HG03457 (cell line): ENCODE results near the gene ADAMTS14.

ENCODE experiments used
- ATAC-seq: cut with Tn5 transposase; IDR thresholded peaks from one replicate; pipeline ENCODE4 v1.9.1; 2021; ENCODE audit warnings: moderate number of reproducible peaks; ENCODE audit not compliant: unreplicated experiment

The ADAMTS14 gene

GRCh38 chr10:70723771-70724170, 51.5 kb downstream of the ADAMTS14 start:
- ATAC-seq = no peak

DNA sequence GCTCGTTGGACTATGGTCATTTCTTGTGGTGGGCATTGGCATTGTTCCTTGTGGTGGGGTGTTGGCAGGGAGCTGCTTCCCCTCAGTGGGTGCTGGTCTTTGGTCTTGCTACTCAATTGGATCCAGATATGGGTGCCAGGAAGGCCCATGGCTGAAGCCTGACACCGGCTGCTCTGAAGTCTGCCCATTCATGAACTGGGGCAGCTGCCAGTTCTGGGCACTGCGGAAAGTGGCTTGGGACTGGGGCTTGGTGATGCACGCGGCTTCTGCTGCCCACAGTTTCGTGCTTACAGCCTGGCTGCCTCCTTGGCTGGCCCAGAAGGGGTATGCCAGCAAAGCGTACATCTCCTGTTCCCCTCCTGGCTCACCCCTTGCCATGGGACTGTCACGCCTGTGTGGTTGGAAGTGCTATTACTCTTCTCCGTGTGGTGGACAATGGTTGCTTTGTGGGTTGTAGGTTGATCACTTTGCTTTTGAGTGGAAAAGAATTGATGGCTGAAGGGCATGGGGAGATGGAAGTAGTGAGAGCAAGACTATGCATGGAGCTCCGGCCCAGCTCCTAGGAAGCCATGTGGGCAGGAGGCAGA, 54.7 kb downstream of the ADAMTS14 start:
- no peak for ATAC-seq

- no peak for ATAC-seq
These were observed 56.0 kb downstream of the ADAMTS14 start for GRCh38 chr10:70728328-70728727.

- ATAC-seq = no peak
These were observed 57.6 kb downstream of the ADAMTS14 start for GRCh38 chr10:70729763-70730357.

DNA sequence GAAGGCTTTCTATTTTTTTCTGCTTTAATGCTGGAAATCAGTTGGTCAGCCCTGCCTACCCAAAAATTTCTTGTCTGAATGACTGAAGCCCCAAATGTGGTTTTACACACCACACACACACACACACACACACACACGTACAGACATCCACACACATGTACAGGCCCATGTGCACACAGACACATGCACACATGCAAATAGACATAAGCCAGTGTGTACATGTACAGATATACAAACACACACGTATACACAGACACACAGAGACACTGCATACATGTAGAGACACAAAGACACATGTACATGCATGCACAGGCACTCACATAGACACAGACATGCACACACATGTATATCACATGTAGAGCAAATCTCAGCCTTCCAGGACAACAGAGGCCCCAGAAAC, 58.6 kb downstream of the ADAMTS14 start:
- ATAC-seq = no peak

- no peak for ATAC-seq
These were observed 60.3 kb downstream of the ADAMTS14 start for GRCh38 chr10:70732569-70732968.

DNA sequence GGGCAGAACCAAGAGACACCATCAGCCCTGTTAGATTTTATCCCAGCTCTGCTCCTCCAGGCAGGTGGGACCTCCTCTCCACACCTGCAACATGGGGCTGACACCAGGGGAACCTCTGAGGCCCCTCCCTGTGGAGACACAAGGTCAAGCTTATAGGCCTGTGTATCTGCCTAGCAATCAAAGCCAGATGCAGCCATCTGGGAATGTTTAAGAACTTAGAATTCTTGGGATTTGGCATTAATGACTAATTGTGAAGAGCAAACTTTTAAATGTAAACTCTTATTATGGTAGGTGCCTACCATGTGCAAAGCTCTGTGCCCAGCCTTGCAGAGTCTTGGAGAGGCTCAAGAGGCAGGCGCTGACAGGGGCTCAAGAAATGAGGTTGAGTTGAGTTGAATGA, 60.7 kb downstream of the ADAMTS14 start:
- no peak for ATAC-seq

GRCh38 chr10:70735161-70735560, 62.9 kb downstream of the ADAMTS14 start:
- no peak for ATAC-seq

- no peak for ATAC-seq
These were observed 64.2 kb downstream of the ADAMTS14 start for GRCh38 chr10:70736525-70736924.

DNA sequence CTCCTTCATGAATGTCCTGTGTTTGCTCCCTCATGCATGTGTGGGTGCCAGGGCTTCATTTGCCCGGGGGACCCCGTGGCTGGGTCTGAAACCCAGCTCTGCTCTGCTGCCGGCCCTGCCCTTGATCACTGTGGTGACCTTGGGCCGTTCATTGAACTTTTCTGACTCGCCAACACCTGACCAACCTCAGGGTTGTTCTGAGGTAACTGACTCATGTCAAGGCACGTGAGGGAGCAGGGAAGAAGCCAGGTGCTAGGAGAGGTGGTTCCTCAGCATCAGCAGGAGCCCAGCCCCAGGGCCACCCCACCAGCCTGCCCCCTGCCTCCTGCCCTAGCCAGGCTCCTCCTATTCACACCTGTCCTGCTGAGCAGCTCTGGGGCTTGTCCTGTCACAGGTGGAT, 64.9 kb downstream of the ADAMTS14 start:
- no peak for ATAC-seq

DNA sequence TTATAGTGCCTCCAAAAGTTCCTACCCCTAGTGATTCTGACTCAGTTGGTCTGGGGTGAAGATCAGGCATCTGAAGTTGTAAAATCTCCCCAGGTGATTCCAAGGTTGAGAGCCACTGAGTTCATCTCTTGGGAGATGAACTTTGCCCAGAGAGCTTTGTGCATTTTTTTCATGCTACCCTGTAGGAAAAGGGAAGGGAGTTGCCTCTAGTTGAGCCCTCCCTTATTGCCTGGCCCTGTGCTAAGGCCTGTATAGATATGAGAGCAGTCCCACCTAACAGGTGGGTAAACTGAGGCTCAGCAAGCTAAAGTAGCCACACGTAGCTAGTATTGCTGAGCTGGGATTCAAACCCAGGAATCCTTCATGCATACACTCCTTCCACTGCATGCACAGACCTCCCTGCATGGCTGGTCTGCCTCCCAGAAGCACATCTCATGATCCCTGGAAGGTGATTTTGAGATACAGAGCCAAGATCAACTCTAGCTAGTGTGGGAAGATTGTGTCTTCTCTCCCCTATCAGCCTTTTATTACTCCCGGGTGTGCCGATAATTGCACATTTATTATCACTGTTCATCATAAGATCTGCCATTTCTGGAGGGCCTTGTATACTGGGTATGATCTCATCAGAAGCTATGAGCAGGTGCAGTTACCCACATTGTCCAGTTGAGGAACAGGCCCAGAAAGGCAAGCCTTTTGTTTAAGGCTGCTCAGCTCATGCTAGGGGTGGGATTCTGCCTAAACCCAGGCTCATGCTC, 65.9 kb downstream of the ADAMTS14 start:
- no peak for ATAC-seq

DNA sequence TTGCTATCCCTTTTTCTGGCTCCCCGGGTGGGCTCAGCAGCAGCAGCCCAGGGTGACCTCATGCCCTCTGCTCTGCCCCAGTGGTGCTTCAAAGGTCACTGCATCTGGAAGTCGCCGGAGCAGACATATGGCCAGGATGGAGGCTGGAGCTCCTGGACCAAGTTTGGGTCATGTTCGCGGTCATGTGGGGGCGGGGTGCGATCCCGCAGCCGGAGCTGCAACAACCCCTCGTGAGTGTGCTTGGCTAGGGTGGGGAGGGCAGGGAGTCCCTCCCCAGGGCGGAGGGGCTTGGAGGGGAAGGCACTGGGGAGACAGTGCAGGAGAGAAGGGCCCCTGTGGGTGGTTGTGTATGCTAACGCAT, 66.4 kb downstream of the ADAMTS14 start:
- no peak for ATAC-seq

- ATAC-seq = no peak
These were observed 68.3 kb downstream of the ADAMTS14 start for GRCh38 chr10:70740406-70741288.

GRCh38 chr10:70742537-70743429, 70.5 kb downstream of the ADAMTS14 start:
- no peak for ATAC-seq

GRCh38 chr10:70743430-70743788, 71.1 kb downstream of the ADAMTS14 start:
- ATAC-seq = no peak

DNA sequence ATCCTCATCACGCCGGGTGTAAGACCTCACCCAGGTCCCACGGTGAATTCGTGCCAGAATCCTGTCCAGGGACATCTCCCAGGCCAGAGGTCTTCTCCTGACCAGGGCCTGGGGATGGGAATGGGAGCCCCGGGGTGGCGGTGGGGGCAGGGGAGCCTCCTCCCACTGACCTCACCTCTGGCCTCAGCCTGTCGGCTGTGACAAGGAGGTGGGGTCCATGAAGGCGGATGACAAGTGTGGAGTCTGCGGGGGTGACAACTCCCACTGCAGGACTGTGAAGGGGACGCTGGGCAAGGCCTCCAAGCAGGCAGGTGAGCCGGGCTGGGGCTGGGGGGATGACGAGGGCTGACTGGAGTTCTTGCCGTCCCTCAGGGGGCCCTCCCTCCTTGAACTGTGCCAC, 71.6 kb downstream of the ADAMTS14 start:
- ATAC-seq = no peak

GRCh38 chr10:70744617-70745143, 72.4 kb downstream of the ADAMTS14 start:
- ATAC-seq = no peak

- ATAC-seq = no peak
These were observed 73.2 kb downstream of the ADAMTS14 start for GRCh38 chr10:70745555-70745954.

GRCh38 chr10:70747192-70747965, 75.1 kb downstream of the ADAMTS14 start:
- no peak for ATAC-seq

GRCh38 chr10:70748305-70748704, 76.0 kb downstream of the ADAMTS14 start:
- ATAC-seq = no peak
